Left ventricle myocardium inferior (tissue), 1 donor: ENCODE results near the gene WDFY3. TPM values are rescaled to one million over a fixed set of nuclear protein-coding genes. Genes with fewer than 3 reads are reported as not detected.

ENCODE experiments used
- DNase-seq: peaks from one replicate; pipeline ENCODE4 v3.0.0-alpha.2; 2020
- H3K27ac ChIP-seq: fragments of 200-600 bp; replicated peaks from 2 replicates; pipeline ENCODE4 v1.8.0; 2021
- H3K27me3 ChIP-seq: fragments of 200-600 bp; 2 replicates; pipeline ENCODE4 v1.8.0; 2021; ENCODE audit warnings: low read depth
- H3K36me3 ChIP-seq: fragments of 200-600 bp; 2 replicates; pipeline ENCODE4 v1.8.0; 2021
- H3K4me1 ChIP-seq: fragments of 200-600 bp; 2 replicates; pipeline ENCODE4 v1.8.0; 2021
- H3K4me3 ChIP-seq: fragments of 200-600 bp; 2 replicates; pipeline ENCODE4 v1.8.0; 2021; ENCODE audit warnings: mild to moderate bottlenecking, moderate library complexity
- H3K9me3 ChIP-seq: fragments of 200-600 bp; replicated peaks from 2 replicates; pipeline ENCODE4 v1.8.0; 2021
- CTCF ChIP-seq: fragments of 200-600 bp; IDR thresholded peaks from 2 replicates; pipeline ENCODE4 v1.8.0; 2021; ENCODE audit warnings: antibody characterized with exemption, mild to moderate bottlenecking, borderline replicate concordance
- intact Hi-C: fragments of 100-400 bp; cut with micrococcal nuclease; formaldehyde crosslinking; loops from one replicate; pipeline ENCODE4 v1.11.0; 2022
- total RNA-seq: library from RNA; stranded (reverse); fragmentation: NEBNext Ultra II Directional; extraction: Animal tissue kit (Norgen Biotek cat#: 25700); gene quantifications from one replicate; pipeline ENCODE4 v1.2.1, GENCODE V29; 2021
- donor health status: DM: no; HTN: yes; CAD: no; lungs with severe emphysema.

The WDFY3 gene
- total RNA-seq, 1 donor from 2014 or later, result 48.7 TPM

- no peak for TF ChIP-seq CTCF
- H3K4me1 ChIP-seq, result peaks cover 58% of the 10 kb centered on the region
- no peaks in the 10 kb centered on the region for H3K27me3 ChIP-seq
- intact Hi-C loops, result no loop called here
- H3K36me3 ChIP-seq, result peaks cover 2% of the 10 kb centered on the region
- H3K9me3 ChIP-seq, result peaks cover 2% of the 10 kb centered on the region
- no peak for DNase-seq
- no peak overlapping the region for H3K27ac ChIP-seq
- no peak overlapping the region for H3K4me3 ChIP-seq
Measured at GRCh38 chr4:84948056-84948455, 18.4 kb downstream of the WDFY3 start.

GRCh38 chr4:84944947-84945346 lies 21.5 kb downstream of the WDFY3 start:
- H3K4me3 ChIP-seq, result no peak overlapping the region
- intact Hi-C loops, result no loop called here
- H3K27ac ChIP-seq, result no peak overlapping the region
- H3K4me1 ChIP-seq, result peaks cover 37% of the 10 kb centered on the region
- DNase-seq, result no peak
- peaks cover 11% of the 10 kb centered on the region for H3K36me3 ChIP-seq
- H3K27me3 ChIP-seq, result no peaks in the 10 kb centered on the region
- TF ChIP-seq CTCF, result no peak
- peaks cover 33% of the 10 kb centered on the region for H3K9me3 ChIP-seq

- H3K27ac ChIP-seq, result no peak overlapping the region
- no peak for DNase-seq
- H3K27me3 ChIP-seq, result no peaks in the 10 kb centered on the region
- intact Hi-C loops, result no loop called here
- no peak overlapping the region for H3K4me3 ChIP-seq
- peaks cover 11% of the 10 kb centered on the region for H3K36me3 ChIP-seq
- peaks cover 34% of the 10 kb centered on the region for H3K9me3 ChIP-seq
- TF ChIP-seq CTCF, result no peak
- peaks cover 51% of the 10 kb centered on the region for H3K4me1 ChIP-seq
Measured at GRCh38 chr4:84940960-84941359, 25.5 kb downstream of the WDFY3 start.

- H3K36me3 ChIP-seq, result peaks cover 11% of the 10 kb centered on the region
- TF ChIP-seq CTCF, result no peak
- no peaks in the 10 kb centered on the region for H3K27me3 ChIP-seq
- H3K9me3 ChIP-seq, result peaks cover 34% of the 10 kb centered on the region
- H3K27ac ChIP-seq, result peak overlapping the region; percentile 65
- peaks cover 38% of the 10 kb centered on the region for H3K4me1 ChIP-seq
- no peak for DNase-seq
- no peak overlapping the region for H3K4me3 ChIP-seq
- intact Hi-C loops, result no loop called here
Measured at GRCh38 chr4:84939113-84939512, 27.4 kb downstream of the WDFY3 start.

- peaks cover 38% of the 10 kb centered on the region for H3K4me1 ChIP-seq
- TF ChIP-seq CTCF, result no peak
Measured at GRCh38 chr4:84938316-84938715, 28.2 kb downstream of the WDFY3 start.

More at GRCh38 chr4:84938316-84938715, 28.2 kb downstream of the WDFY3 start:
- intact Hi-C loops, result no loop called here
- Histone ChIP-seq H3K27me3 (no peaks in the 10 kb centered on the region), H3K27ac (peak overlapping the region; percentile 65), H3K4me3 (no peak overlapping the region), H3K36me3 (peaks cover 11% of the 10 kb centered on the region), H3K9me3 (peaks cover 34% of the 10 kb centered on the region)
- DNase-seq, result no peak
